ENCODE results near the gene ZFHX3. TPM values are rescaled to one million over a fixed set of nuclear protein-coding genes. Genes with fewer than 3 reads are reported as not detected.

Gene ZFHX3
- total and polyA plus RNA-seq, 9 donors, result 3.4 to 17.6 (median 11.9) TPM

DNA sequence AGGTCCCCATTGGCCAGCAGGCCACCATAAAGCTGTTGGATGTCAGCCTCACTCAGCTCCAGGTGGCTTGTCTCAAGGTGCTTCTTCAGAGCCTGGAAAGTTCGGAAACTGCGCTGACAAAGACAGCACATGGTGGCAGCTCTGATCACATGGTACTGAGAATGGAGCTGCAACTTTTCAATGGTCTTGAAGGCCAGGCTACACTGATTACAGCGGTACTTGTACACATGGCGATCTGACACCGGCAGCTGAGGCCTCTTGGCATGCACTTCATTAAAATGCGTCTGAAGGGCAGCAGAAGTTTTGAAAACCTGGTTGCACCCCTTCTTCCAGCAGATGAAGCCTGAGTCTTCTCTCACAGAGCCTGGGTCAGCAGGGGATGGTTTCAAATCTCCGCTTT lies 249.7 kb downstream of the ZFHX3 start:
- no peaks in the 10 kb centered on the region for H3K9me3 ChIP-seq
- no peaks in the 10 kb centered on the region for H3K4me1 ChIP-seq (ENCODE audit: insufficient read depth)
- H3K27me3 ChIP-seq, result no peaks in the 10 kb centered on the region
- intact Hi-C loops (cut with DNase I), result no loop called here
- H3K27ac ChIP-seq, result no peak overlapping the region
- TF ChIP-seq EP300 (IDR thresholded peaks at IDR 0.05), result no peak
- no peak for TF ChIP-seq POLR2A (IDR thresholded peaks at IDR 0.05)
- TF ChIP-seq, protein P1, sequence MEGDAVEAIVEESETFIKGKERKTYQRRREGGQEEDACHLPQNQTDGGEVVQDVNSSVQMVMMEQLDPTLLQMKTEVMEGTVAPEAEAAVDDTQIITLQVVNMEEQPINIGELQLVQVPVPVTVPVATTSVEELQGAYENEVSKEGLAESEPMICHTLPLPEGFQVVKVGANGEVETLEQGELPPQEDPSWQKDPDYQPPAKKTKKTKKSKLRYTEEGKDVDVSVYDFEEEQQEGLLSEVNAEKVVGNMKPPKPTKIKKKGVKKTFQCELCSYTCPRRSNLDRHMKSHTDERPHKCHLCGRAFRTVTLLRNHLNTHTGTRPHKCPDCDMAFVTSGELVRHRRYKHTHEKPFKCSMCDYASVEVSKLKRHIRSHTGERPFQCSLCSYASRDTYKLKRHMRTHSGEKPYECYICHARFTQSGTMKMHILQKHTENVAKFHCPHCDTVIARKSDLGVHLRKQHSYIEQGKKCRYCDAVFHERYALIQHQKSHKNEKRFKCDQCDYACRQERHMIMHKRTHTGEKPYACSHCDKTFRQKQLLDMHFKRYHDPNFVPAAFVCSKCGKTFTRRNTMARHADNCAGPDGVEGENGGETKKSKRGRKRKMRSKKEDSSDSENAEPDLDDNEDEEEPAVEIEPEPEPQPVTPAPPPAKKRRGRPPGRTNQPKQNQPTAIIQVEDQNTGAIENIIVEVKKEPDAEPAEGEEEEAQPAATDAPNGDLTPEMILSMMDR (IDR thresholded peaks at IDR 0.05), result no peak
- no peak for DNase-seq
- WGBS, 3 donors, result 90 to 94% (median 92%) methylated on average over 7 of the region's 7 CpGs
- no peak overlapping the region for H3K4me3 ChIP-seq
- no peaks in the 10 kb centered on the region for H3K36me3 ChIP-seq

DNA sequence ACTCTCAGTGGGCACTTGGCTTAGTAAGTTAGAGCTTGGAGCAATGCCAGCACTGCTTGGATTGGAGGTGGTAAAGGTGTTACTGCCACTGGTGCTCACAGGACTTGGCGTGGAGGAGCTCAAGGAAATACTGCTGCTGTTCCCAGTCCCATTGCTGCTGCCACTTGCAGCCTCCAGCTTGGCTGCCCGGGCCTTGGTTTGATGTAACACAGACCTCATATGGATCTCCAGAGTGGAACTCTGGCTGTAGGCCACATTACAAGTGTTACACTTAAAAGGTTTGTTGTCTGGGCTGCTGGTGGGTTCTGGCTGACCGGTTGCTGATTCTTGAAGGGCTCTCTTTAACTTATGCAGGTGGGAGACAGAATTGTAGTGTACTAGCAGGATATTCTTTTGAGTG lies 250.3 kb downstream of the ZFHX3 start:
- H3K27me3 ChIP-seq, result no peaks in the 10 kb centered on the region
- no peak overlapping the region for H3K4me3 ChIP-seq
- H3K9me3 ChIP-seq, result no peaks in the 10 kb centered on the region
- intact Hi-C loops (cut with DNase I), result no loop called here
- H3K27ac ChIP-seq, result no peak overlapping the region
- no peak for DNase-seq
- TF ChIP-seq POLR2A (IDR thresholded peaks at IDR 0.05), result no peak
- TF ChIP-seq, protein P1 (IDR thresholded peaks at IDR 0.05), result no peak
- TF ChIP-seq EP300 (IDR thresholded peaks at IDR 0.05), result no peak
- 83 to 98% (median 98%) methylated on average over 3 of the region's 3 CpGs for WGBS, 3 donors
- H3K36me3 ChIP-seq, result no peaks in the 10 kb centered on the region
- no peaks in the 10 kb centered on the region for H3K4me1 ChIP-seq (ENCODE audit: insufficient read depth)

DNA sequence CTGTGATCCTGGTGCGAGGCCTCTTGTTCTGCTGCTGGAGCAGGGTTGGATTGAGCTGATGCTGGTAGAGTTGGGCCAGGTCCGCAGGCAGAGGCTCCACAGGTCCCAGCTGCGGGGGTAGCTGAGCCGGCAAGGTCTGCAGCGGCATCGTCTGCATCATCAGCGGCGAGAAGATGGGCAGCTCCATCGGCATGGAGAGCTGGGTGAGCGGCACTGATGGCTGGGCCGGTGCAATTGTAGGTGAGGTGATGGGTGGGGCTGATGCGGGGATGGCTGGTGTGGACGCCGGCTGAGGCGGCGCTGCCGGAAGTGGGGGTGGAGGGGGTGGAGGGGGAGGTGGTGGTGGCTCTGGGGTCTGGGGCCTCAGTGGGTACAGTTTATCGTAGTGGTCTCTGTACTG lies 251.7 kb downstream of the ZFHX3 start:
- no peaks in the 10 kb centered on the region for H3K27me3 ChIP-seq
- no peaks in the 10 kb centered on the region for H3K4me1 ChIP-seq (ENCODE audit: insufficient read depth)
- intact Hi-C loops (cut with DNase I), result no loop called here
- no peaks in the 10 kb centered on the region for H3K36me3 ChIP-seq
- no peak overlapping the region for H3K4me3 ChIP-seq
- H3K9me3 ChIP-seq, result no peaks in the 10 kb centered on the region
- WGBS, 3 donors, result 98 to 99% (median 98%) methylated on average over 14 to 18 of the region's 18 CpGs
- H3K27ac ChIP-seq, result no peak overlapping the region
- no peak for TF ChIP-seq POLR2A (IDR thresholded peaks at IDR 0.05)
- TF ChIP-seq, protein P1 (IDR thresholded peaks at IDR 0.05), result no peak
- no peak for TF ChIP-seq EP300 (IDR thresholded peaks at IDR 0.05)
- no peak for DNase-seq

DNA sequence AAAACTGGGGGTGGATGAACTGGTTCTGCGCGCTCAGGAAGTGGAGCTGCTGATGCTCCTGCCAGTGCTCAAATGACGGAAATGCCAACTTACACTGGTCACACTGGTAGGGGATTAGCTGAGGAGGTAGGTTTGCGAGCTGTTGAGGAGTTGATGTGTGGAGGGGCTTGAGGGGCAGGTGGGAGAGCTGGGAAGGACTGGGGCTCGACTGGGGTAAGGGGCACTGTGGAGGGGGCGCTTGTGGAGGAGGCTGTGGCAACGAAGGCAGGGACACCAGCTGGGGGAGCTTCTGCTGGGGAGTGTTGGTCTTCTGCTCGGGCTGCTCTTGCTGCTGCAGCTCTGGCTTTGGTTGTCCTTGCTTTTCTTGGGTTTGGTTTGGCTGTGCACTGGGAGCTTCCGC lies 252.9 kb downstream of the ZFHX3 start:
- H3K9me3 ChIP-seq, result no peaks in the 10 kb centered on the region
- H3K4me3 ChIP-seq, result no peak overlapping the region
- H3K36me3 ChIP-seq, result no peaks in the 10 kb centered on the region
- H3K4me1 ChIP-seq (ENCODE audit: insufficient read depth), result no peaks in the 10 kb centered on the region
- intact Hi-C loops (cut with DNase I), result no loop called here
- no peaks in the 10 kb centered on the region for H3K27me3 ChIP-seq
- no peak for DNase-seq
- H3K27ac ChIP-seq, result no peak overlapping the region
- TF ChIP-seq EP300 (IDR thresholded peaks at IDR 0.05) (no peak), POLR2A (IDR thresholded peaks at IDR 0.05) (no peak)
- TF ChIP-seq, protein P1 (IDR thresholded peaks at IDR 0.05), result no peak
- 92 to 96% (median 95%) methylated on average over 9 of the region's 9 CpGs for WGBS, 3 donors

DNA sequence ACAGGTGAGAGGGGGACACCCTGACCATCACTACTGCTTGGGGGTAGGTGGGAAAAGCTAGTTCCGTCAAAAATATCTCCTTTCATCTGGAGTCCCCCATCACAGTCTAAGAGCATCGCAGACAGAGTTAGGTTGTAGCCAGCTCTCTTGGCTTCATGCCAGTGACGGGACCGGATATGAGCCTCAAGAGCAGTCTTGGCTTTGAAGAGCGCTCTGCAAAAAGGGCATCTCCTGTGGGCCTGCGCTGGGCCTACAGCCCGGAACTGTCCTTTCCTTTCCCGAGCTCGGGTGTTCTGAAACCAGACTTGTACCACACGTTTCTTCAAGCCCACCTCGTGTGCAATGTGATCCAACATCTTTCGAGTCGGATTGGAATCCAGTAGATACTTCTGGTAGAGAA lies 253.6 kb downstream of the ZFHX3 start:
- H3K4me3 ChIP-seq, result no peak overlapping the region
- intact Hi-C loops (cut with DNase I), result no loop called here
- H3K27me3 ChIP-seq, result no peaks in the 10 kb centered on the region
- no peaks in the 10 kb centered on the region for H3K9me3 ChIP-seq
- H3K36me3 ChIP-seq, result no peaks in the 10 kb centered on the region
- no peak overlapping the region for H3K27ac ChIP-seq
- DNase-seq, result no peak
- WGBS, 3 donors, result 90 to 96% (median 94%) methylated on average over 13 of the region's 13 CpGs
- TF ChIP-seq, protein P1 (IDR thresholded peaks at IDR 0.05), result no peak
- TF ChIP-seq EP300 (IDR thresholded peaks at IDR 0.05) (no peak), POLR2A (IDR thresholded peaks at IDR 0.05) (no peak)
- H3K4me1 ChIP-seq (ENCODE audit: insufficient read depth), result no peaks in the 10 kb centered on the region

Data from ovary (tissue), 9 donors.